ENCODE results near the gene RFX4. TPM values are rescaled to one million over a fixed set of nuclear protein-coding genes. Genes with fewer than 3 reads are reported as not detected.
A peak's percentile ranks its signal among the peaks of the same experiment; 100 is the strongest.

Gene RFX4
- total and polyA plus RNA-seq, 2 of the 13 experiments (the other 11 are each of a cell fraction or from before 2014, with no cell fraction given) = not detected

DNA sequence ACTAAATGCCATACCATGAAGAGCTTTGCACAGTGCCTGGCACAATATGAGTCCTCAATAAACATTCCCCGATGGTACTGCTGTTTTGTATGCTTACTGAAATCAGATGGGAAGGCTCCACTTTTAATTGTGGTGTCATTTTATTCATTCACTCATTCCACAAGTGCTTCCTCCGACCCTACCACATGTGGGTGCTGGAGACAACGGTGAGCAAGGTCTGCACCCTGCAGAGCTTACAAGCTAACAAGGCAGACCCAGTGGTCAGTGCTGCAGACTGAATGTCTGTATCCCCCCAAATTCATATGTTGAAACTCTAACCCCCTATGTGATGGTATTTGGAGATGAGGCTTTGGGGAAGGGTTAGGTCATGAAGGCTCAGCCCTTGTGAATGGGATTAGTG, 48.3 kb downstream of the RFX4 start:
- DNase-seq (ENCODE audit: low spot score) = no peak
- TF ChIP-seq STAG1 (CRISPR knock-in tag; IDR thresholded peaks at IDR 0.05) (peak; percentile 46), MTA1 (CRISPR knock-in tag; IDR thresholded peaks at IDR 0.05; ENCODE audit: borderline replicate concordance) (no peak), TAF1 (CRISPR knock-in tag; IDR thresholded peaks at IDR 0.05) (no peak), NR2F1 (CRISPR knock-in tag; IDR thresholded peaks at IDR 0.05) (no peak)
- TF ChIP-seq, protein P1, sequence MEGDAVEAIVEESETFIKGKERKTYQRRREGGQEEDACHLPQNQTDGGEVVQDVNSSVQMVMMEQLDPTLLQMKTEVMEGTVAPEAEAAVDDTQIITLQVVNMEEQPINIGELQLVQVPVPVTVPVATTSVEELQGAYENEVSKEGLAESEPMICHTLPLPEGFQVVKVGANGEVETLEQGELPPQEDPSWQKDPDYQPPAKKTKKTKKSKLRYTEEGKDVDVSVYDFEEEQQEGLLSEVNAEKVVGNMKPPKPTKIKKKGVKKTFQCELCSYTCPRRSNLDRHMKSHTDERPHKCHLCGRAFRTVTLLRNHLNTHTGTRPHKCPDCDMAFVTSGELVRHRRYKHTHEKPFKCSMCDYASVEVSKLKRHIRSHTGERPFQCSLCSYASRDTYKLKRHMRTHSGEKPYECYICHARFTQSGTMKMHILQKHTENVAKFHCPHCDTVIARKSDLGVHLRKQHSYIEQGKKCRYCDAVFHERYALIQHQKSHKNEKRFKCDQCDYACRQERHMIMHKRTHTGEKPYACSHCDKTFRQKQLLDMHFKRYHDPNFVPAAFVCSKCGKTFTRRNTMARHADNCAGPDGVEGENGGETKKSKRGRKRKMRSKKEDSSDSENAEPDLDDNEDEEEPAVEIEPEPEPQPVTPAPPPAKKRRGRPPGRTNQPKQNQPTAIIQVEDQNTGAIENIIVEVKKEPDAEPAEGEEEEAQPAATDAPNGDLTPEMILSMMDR (CRISPR knock-in tag; IDR thresholded peaks at IDR 0.05) = peak; percentile 27; the same call in 1 of the 2 replicates
- intact Hi-C loops (cut with micrococcal nuclease; ENCODE audit: unreplicated experiment) = no loop called here
- in situ Hi-C loops (cut with HindIII; ENCODE audit: extremely low pct_ligation_motif_present, low pct_unique_long_range_greater_than_20kb) = no loop called here
- Histone ChIP-seq H4K20me1 (ENCODE audit: insufficient read depth, low read length) (0 out of 2 replicates have a peak, but pooled peaks cover 2% of the 10 kb centered on the region), H3K36me3 (replicated peaks in 1 of 2; ENCODE audit: control insufficient read depth in 1 of 2, insufficient read depth in 2 of 2, low read length in 2 of 2) (no peaks in the 10 kb centered on the region), H3K4me3 (replicated peaks in 1 of 3; ENCODE audit: insufficient read depth in 1 of 3, low read depth in 2 of 3, low read length in 3 of 3) (no peak overlapping the region), H3K27ac (ENCODE audit: extremely low read length, insufficient read depth, low read length) (no peak overlapping the region), H3K27me3 (ENCODE audit: control insufficient read depth in 1 of 2, insufficient read depth in 2 of 2, low read length in 2 of 2) (peaks cover 0 to 3% of the 10 kb centered on the region in 2 experiments; a peak in 1 of 5 replicates), H3K9ac (ENCODE audit: insufficient read depth, low read depth, low read length) (no peak overlapping the region), H3K79me2 (ENCODE audit: insufficient read depth, low read length) (no peaks in the 10 kb centered on the region), H3K4me2 (ENCODE audit: low read depth, low read length) (no peak overlapping the region), H3K9me3 (ENCODE audit: low read length) (no peaks in the 10 kb centered on the region), H3K4me1 (ENCODE audit: insufficient read depth, low read length) (no peaks in the 10 kb centered on the region), H2AFZ (ENCODE audit: low read length) (no peak overlapping the region)
- ChIA-PET POLR2A (no interaction called here), CTCF (ENCODE audit: low intra/inter-chr PET ratio, low total read pairs) (no interaction called here)
- WGBS (ENCODE audit: low lambda C conversion rate) = 19% methylated on average over 3 of the region's 3 CpGs
- no peak for FAIRE-seq
- ATAC-seq = no peak; the same call in 2 of the 3 replicates
- no TSS peak for BruUV-seq (replicated peaks)

DNA sequence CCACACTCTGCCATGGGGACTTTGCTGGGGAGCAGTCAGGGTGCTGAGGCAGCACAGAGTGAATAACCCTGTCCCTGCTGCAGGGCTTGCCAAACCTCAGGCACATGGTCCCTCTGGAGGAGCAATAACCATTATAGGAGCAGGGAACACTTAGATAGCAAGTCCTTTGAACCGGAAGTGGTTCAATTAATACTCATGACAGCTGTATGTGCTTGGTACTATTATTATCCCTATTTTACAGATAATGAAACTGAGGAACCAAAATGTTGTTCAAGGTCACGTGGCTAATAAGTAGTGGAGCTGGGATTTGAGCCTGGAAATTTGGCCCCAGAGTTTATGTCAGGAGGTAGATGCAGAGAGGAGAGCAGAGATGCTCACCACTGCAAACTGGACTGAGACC, 49.0 kb downstream of the RFX4 start:
- in situ Hi-C loops (cut with HindIII; ENCODE audit: extremely low pct_ligation_motif_present, low pct_unique_long_range_greater_than_20kb) (no loop called here), intact Hi-C loops (cut with micrococcal nuclease; ENCODE audit: unreplicated experiment) (no loop called here)
- no peak for FAIRE-seq
- H3K79me2 ChIP-seq (ENCODE audit: insufficient read depth, low read length) = no peaks in the 10 kb centered on the region
- H3K36me3 ChIP-seq (replicated peaks in 1 of 2; ENCODE audit: control insufficient read depth in 1 of 2, insufficient read depth in 2 of 2, low read length in 2 of 2) = no peaks in the 10 kb centered on the region
- no peak overlapping the region for H3K27ac ChIP-seq (ENCODE audit: extremely low read length, insufficient read depth, low read length)
- BruUV-seq (replicated peaks) = no TSS peak
- H3K9ac ChIP-seq (ENCODE audit: insufficient read depth, low read depth, low read length) = no peak overlapping the region
- POLR2A ChIA-PET = no interaction called here
- H3K4me3 ChIP-seq (replicated peaks in 1 of 3; ENCODE audit: insufficient read depth in 1 of 3, low read depth in 2 of 3, low read length in 3 of 3) = no peak overlapping the region
- no peaks in the 10 kb centered on the region for H3K9me3 ChIP-seq (ENCODE audit: low read length)
- DNase-seq (ENCODE audit: low spot score) = no peak
- ATAC-seq = no peak
- CTCF ChIA-PET (ENCODE audit: low intra/inter-chr PET ratio, low total read pairs) = no interaction called here
- 13% methylated on average over 1 of the region's 2 CpGs for WGBS (ENCODE audit: low lambda C conversion rate)
- 0 out of 2 replicates have a peak, but pooled peaks cover 2% of the 10 kb centered on the region for H4K20me1 ChIP-seq (ENCODE audit: insufficient read depth, low read length)
- H2AFZ ChIP-seq (ENCODE audit: low read length) = no peak overlapping the region
- H3K27me3 ChIP-seq (ENCODE audit: control insufficient read depth in 1 of 2, insufficient read depth in 2 of 2, low read length in 2 of 2) = peaks cover 0 to 3% of the 10 kb centered on the region in 2 experiments; a peak in 1 of 5 replicates
- H3K4me2 ChIP-seq (ENCODE audit: low read depth, low read length) = no peak overlapping the region
- no peaks in the 10 kb centered on the region for H3K4me1 ChIP-seq (ENCODE audit: insufficient read depth, low read length)
- TF ChIP-seq ZNF569 (CRISPR knock-in tag; IDR thresholded peaks at IDR 0.05; ENCODE audit: borderline replicate concordance) (no peak), NONO (IDR thresholded peaks at IDR 0.05) (no peak), NONO (CRISPR knock-in tag; conservative IDR thresholded peaks at IDR 0.05) (no peak)
- TF ChIP-seq, protein P2, sequence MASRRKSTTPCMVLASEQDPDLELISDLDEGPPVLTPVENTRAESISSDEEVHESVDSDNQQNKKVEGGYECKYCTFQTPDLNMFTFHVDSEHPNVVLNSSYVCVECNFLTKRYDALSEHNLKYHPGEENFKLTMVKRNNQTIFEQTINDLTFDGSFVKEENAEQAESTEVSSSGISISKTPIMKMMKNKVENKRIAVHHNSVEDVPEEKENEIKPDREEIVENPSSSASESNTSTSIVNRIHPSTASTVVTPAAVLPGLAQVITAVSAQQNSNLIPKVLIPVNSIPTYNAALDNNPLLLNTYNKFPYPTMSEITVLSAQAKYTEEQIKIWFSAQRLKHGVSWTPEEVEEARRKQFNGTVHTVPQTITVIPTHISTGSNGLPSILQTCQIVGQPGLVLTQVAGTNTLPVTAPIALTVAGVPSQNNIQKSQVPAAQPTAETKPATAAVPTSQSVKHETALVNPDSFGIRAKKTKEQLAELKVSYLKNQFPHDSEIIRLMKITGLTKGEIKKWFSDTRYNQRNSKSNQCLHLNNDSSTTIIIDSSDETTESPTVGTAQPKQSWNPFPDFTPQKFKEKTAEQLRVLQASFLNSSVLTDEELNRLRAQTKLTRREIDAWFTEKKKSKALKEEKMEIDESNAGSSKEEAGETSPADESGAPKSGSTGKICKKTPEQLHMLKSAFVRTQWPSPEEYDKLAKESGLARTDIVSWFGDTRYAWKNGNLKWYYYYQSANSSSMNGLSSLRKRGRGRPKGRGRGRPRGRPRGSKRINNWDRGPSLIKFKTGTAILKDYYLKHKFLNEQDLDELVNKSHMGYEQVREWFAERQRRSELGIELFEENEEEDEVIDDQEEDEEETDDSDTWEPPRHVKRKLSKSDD (CRISPR knock-in tag; IDR thresholded peaks at IDR 0.05; ENCODE audit: low read depth) = no peak
- TF ChIP-seq, protein P3, sequence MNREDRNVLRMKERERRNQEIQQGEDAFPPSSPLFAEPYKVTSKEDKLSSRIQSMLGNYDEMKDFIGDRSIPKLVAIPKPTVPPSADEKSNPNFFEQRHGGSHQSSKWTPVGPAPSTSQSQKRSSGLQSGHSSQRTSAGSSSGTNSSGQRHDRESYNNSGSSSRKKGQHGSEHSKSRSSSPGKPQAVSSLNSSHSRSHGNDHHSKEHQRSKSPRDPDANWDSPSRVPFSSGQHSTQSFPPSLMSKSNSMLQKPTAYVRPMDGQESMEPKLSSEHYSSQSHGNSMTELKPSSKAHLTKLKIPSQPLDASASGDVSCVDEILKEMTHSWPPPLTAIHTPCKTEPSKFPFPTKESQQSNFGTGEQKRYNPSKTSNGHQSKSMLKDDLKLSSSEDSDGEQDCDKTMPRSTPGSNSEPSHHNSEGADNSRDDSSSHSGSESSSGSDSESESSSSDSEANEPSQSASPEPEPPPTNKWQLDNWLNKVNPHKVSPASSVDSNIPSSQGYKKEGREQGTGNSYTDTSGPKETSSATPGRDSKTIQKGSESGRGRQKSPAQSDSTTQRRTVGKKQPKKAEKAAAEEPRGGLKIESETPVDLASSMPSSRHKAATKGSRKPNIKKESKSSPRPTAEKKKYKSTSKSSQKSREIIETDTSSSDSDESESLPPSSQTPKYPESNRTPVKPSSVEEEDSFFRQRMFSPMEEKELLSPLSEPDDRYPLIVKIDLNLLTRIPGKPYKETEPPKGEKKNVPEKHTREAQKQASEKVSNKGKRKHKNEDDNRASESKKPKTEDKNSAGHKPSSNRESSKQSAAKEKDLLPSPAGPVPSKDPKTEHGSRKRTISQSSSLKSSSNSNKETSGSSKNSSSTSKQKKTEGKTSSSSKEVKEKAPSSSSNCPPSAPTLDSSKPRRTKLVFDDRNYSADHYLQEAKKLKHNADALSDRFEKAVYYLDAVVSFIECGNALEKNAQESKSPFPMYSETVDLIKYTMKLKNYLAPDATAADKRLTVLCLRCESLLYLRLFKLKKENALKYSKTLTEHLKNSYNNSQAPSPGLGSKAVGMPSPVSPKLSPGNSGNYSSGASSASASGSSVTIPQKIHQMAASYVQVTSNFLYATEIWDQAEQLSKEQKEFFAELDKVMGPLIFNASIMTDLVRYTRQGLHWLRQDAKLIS (CRISPR knock-in tag; IDR thresholded peaks at IDR 0.05) = no peak
